NOMO-1 treated with DMSO at 0.1 percent for 48 hours (cell line): ENCODE data around the gene SENP2.
"Not testable (repeated sequence)": the region's sequence is repeated elsewhere in the genome, so short reads cannot be mapped to it uniquely, and the experiment has no call there.

ENCODE experiments used
- DNase-seq: peaks from one replicate; lab custom pipeline; 2025; ENCODE audit not compliant: unreplicated experiment; lab: John Stamatoyannopoulos, UW

Gene SENP2

DNA sequence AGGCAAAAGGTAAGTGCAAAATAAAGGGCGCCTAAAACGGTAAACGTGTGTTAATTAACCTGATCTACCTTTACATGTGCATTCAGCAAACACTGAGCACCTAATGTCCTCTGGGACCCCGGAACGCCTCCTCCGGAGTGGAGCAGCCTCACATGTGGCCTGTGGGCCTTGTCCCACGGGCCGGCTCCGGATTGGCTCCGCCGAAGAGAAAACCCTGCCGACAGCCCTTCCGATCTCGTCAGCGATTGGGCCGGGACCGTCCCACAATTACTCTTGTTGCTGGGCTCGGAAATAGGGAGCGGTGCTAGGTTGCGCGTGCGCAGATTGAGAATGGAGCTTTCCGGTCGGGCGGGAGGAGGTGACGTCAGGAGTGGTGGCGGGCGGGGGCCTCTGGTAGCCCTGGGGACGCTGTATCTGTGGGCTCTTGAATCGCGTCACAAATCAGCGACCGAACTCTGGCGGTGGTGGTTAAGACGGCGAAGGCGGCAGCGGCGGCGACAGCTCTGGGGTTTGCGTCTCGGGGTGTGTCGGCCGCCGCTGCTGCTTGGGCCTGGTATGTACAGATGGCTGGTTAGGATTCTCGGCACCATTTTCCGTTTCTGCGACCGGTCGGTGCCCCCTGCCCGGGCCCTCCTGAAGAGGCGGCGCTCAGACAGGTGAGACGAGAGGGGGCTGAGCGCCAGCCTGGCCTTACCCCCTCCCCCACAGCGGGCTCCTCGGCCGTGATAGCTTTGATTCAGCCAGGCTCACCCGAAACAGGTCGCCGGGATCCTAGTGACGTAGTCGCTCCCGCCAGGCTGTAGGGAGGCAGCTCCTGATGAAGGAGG is at the start of gene SENP2:
TSS of gene SENP2 (plus strand) at position 437 of the 827 bp plus-strand sequence. CDS start at position 556, 119 bp downstream.
- DNase-seq: peak; percentile 100

DNA sequence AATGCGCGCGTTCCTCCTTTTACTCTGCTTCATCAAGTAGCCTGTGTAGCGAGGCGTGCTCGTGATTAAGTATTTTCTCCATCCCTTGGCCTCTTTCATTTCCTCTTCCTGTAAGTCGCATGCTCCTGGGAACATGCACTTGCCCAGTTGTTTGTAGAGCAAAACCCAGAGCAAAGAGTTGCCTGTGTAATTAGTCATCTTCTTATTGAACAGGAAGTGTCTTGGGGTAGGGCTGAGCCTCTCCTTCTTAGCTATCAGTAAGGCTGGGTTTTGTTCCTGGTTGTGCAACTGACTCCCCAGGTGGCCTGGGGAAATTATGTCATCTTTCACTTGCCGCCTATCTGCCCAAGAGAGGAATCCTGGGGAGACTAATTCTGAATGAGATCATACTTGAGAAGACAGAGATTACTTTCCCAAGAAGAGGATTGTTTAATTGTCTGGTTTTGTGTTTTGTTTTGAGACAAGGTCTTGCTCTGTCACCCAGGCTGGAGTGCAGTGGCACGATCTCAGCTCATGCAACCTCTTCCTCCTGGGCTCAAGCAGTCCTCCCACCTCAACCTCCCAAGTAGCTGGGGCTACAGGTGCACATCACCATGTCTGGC is 48.6 kb upstream of the SENP2 start:
- DNase-seq: peak; percentile 100

DNA sequence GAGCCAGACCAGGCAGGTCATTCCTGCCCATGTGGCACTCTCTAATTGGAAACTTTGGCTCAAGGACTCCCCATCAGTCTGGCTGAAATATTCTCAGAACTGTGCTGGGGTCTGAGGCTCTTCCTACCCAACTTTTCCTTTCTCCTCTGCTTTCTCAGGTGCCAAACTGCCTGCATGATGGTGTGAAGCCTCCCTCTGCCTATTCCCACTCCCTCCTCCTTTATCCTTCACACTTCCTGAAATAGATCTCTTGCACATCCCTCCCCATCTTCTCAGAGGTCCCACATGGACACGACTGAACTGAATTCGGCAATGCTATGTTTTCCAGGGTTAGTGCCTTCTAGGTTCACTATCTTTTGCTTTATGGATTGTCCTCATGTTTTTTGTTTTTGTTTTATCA is 46.2 kb upstream of the SENP2 start:
- DNase-seq: no peak

DNA sequence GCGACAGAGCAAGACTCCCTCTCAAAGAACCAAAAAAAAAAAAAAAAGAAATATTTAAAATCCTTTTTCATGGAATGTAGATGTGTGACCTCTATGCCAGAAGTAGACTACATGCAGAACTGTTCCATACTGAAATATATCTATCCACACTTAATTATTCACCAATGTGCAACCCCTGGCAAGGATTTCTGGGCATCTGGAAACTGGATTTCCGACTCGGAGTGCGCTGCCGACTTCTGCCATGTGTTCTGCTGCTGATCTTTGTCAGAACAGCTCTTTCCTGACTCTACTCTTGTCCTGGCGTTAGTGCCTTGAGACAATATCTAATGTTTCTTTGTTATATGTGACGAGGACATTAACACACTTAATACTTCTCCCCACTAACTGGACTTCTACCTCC is 45.4 kb upstream of the SENP2 start:
- no peak for DNase-seq

DNA sequence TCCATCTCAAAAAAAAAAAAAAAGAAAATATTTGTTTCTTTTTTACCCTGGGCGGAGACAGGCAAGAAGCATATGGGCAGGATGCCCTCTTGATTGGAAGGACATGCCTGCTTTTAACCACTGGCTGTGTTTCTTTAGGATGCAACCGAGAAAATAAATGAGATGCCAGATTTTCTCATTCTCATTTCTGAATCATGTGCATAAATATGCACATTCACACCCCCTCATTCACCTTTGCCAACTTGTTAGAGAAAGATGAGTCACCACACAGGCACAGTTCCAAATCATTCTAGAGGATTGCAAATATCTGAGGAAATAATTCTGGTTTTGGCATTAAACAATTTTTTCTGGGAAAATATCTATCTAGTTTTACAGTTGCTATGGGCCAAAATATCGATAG is 37.0 kb upstream of the SENP2 start:
- DNase-seq: no peak

DNA sequence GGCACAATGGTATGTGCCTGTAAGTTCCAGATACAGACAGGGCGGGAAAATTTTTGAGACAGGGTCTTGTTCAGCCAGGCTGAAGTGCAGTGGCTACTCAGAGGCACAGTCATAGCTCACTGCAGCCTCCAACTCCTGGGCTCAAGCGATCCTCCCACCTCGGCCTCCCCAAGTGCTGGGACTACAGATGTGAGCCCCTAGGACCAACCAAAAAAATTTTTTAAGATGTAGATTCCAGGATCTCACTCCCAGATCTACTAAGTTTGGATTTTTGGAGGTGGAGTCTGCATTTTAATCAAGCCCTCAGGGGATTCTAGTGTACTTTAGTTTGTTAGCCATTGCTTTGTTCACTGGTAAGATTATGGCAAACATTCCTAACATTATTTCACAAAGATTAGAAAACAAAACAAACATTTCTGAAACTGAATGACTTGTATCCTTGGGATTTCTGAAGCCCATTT is 36.4 kb upstream of the SENP2 start:
- DNase-seq: no peak

DNA sequence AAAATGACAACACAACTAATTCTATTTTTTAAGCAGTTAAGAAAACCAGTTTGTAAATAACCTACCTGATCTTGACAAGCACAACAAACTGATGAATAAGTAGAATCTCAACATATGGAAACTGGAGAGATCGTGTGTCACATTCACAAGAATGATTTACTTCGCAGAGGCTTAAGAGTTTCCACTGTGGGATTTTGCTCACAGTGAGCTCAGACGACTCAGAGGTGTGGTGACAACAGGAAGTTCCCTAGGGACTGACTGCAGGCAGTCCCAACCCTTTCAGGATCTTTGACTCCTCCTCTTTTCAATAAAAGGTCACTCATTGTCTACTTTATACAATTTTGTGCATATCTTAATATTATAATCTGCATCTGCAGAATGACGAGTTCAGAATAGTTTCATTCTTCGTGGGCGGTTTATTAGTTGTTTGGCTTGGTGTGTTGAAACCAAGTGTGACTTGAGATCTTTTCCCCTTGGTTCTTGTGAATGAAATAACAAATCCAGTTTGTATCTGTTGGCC is 33.7 kb upstream of the SENP2 start, which contains the start of gene LIPH:
TSS of gene LIPH (minus strand) at position 231 of the 520 bp plus-strand sequence. CDS start at position 114, 117 bp downstream.
- peak; percentile 66 for DNase-seq

DNA sequence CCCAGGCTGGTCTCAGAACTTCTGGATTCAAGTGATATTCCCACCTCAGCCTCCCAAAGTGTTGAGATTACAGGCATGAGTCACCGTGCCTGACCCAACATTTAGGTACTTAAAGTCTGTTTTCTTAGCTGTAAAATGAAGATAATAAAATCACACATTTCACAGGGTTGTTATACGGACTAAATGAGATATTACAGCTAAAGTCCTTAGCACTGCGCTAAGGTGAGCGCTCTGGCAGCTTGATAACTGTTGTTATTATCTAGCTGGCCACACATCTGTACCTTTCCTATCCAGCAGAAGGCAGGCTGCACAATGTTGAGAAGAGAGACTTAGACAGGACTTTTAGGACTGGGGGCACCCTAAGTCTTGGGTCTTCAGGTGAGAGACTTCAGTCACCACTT is 31.0 kb upstream of the SENP2 start:
- no peak for DNase-seq

DNA sequence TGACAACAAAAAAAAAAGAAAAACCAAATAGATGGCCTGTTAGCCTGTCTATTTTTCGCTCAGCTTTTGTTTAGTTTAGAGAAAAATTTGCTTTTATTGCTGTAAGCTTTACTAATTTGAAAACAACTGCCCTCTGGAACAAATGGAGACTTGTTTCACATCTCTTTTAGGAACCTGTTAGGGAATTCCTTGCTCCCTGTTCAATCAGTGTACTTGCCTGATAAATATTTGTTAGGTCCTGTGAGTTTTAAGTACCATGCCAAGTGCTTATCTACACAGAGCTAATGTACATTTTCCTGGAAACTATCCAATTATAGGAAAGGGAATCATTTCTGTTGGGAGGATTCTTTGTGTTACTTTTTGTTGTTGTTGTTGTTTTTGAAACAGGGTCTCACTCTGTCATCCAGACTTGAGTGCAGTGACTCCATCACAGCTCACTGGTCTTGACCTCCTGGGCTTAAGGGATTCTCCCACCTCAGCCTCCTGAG is 30.2 kb upstream of the SENP2 start:
- DNase-seq: no peak

DNA sequence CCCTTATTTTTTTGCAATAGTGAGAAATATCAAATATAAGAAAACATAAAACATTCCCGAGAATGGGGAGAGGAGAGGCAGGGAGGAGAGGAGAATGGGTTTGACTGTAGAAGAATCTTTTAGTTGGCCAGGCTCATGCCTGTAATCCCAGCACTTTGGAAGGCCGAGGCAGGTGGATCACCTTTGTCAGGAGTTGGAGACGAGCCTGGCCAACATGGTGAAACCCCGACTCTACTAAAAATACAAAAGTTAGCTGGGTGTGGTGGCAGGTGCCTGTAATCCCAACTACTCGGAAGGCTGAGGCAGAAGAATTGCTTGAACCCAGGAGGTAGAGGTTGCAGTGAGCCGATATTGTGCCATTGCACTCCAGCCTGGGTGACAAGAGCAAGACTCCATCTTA is 29.5 kb upstream of the SENP2 start:
- DNase-seq: not testable (repeated sequence)

DNA sequence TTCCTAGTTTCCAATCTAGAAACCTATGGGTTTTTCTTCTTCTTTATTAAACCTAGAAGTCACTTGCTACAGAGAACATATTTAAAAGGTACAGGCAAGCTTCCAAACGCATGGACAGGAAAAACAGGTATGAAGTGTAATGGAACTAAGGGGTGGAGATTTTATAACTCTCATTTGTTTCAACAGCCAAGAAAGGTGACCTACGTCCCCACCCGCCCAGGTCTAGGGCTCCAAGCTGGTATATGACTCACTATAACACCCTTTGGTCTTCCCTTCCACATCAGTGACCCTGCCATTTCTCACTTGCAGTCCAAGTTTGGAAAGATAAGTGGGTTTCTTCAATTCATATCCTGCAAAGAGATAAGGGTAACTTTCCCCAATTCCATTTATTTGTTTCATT is 27.7 kb upstream of the SENP2 start:
- DNase-seq: no peak

DNA sequence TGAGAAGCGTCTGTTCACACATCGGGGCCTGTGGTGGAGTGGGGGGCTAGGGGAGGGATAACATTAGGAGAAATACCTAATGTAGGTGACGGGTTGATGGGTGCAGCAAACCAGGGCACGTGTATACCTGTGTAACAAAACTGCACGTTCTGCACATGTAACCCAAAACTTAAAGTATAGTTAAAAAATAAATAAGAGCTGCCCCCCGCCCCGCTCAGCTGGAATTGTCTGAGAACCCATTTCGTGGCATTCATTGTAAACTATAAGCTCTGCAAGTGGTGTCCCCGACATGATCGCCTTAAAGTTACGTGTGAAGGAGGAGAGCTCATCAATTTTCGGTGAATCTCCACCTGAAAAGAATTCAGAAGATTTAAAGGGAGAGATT is 26.4 kb upstream of the SENP2 start:
- no peak for DNase-seq

DNA sequence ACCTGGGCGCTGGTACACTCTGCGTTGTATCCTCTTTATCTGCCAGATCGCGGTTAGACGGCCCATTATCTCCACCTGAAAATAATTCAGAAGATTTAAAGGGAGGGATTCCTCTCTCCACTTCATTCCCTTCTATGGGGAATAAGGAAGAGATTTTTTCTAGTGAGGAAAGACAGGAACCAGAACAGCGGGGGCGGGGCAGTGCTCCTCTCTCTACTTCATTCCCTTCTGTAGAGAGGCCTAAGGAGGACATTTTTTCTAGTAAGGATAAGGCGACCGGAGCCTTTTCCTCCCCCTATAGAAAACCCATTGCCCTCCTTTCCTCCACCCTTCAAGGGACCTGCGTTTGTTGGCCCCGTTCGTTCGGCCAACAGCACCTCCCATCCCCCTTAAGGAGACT is 25.4 kb upstream of the SENP2 start:
- DNase-seq: no peak

DNA sequence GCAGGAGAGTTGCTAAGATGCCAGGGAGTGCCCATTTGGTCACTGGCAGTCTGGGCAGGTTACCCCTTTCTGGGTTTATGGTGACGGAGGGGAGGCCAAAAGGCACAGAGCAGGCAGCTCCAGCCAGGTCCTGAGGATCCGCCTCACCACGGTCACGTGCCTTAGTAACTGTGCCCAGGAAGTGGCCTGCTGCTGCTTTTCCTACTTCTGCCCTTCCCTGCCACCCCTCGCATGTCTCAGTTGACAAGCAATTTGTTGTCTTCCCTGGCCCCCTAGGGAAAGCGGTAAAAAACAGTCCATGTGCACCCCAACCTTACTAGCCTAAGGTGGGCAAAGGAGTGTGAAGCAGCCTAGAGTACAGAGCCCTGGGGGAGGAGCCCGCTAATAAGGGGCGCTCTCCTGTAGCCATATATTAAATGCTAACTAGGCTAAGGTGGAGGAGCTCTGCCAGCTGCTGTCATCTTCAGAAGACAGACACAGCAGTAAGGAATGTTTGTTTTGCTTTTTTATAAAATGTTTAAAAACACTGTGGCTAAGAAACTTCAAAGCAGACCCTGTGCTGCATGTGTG is 24.6 kb upstream of the SENP2 start:
- DNase-seq: no peak

DNA sequence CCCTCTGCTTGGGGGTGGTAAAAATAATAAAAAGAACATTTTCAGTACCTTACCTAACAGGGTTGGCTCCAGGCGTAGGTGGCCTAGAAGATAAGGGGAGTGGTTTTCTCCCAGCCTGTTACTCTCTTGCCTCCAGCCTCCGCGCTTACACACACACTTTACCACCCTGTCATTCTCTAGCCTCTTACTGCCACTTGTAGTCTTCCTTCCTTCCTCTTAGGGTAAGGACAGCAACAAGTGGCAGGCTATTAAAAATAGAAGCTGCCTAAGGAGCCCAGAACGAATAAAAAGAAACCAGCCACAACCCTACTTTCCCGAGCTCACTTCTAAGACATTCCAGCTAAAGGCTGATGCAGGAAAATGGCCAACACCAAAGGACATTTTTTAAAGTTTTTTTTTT is 24.1 kb upstream of the SENP2 start:
- DNase-seq: no peak

DNA sequence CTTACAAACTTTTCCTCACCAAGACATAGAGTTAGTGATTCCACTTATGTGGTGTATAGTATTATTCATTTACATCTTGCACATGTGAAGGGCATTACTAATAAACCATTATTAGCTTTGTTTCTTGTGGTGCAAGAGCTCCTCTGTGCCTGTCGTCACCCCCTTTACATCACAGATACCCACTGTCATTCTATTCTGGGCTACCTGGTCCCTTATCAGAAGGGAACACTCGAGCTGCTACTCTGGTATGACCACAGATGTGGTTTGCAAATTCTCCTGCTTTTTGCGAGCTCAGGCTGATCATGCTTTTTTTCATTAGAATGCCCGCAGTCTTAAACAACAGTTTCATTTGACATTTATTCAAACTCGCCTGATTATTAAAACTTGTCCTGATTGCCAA is 13.9 kb upstream of the SENP2 start:
- DNase-seq: no peak

DNA sequence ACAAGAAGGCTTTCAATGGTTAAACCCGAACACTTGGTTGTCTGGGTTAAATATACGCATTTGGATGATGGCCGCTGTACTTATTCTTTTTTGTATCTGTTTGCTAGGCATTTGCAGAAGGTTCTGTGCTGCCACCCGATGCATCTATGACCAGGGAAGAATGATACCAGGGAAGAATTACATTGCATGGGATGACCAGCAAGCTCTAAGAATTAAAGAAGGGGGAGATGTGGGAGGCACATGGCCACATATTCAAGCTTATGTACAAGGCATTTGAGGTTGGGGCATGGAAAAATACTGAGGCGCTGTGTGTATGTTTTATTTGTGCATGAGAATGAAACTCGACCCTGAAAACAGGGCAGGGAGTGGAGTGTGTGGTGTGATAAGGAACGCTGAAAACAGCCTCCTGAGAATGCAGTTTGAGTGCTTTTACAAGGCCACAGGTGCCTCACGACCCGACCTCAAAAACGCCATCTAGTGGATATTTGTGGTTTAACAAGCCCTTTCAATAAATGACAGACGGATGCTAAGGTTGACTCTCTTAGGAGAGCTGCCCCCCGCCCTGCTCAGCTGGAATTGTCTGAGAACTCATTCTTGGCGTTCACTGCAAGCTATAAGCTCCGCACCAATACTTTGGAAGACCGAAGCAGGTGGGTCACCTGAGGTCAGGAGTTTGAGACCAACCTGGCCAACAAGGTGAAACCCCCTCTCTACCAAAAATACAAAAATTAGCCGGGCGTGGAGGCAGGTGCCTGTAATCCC is 10.8 kb upstream of the SENP2 start:
- peak; percentile 64 for DNase-seq

DNA sequence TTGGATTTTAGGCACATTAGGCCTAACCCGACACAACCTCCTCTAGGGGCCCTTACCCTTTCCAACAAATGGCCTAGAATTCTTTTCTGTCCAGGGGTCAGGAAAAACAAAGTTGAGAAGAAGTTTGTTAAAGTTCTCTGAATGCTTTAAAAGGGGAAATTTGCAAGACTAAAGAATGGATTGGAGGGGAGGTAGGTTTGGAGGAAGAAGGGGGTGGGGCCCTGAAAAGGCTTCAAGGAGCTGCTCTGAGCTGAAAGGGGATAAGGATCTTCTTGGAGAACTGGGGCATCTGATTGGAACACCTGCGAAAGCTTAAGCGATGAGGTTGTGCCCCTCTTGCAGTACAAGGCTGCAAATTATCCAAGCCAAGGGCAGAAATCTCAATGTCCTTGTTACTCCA is 3.9 kb upstream of the SENP2 start:
- DNase-seq: no peak

DNA sequence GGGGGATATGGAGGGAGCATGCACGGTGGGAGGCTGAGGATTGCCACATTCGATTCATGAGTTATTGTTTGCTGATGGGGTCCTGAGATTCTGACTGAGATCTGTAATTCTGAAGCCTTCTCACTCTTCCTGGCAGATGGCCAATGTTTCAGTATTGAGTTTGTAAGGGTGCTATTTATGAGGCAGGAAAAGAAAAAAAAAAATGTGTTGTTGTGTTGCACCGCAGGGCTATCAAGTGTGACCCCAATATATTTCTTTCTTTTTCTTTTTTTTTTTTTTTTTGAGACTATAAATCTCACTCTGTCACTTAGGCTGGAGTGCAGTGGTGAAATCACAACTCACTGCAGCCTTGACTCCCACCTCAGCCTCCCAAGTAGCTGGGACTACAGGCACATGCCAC is 3.2 kb upstream of the SENP2 start:
- no peak for DNase-seq

DNA sequence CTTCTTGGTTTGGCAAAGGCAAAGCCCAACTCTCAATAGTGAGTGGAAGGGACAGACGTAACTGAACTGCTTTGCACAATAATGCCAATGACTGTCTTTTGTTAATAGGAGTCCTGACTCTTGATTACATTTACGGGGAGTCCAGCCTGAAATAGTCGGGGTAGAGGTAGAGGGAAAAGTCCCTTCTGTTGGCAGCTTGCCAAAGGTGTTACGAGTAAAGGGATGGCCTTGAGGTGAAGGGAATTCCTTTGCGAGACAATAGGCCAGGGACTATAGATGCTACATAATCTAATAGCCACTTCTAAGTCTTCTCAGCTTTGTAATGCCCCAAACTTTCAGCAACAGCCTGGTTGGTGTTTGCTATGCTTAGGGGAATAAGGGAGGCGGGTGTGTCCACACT is 2.2 kb upstream of the SENP2 start:
- no peak for DNase-seq

DNA sequence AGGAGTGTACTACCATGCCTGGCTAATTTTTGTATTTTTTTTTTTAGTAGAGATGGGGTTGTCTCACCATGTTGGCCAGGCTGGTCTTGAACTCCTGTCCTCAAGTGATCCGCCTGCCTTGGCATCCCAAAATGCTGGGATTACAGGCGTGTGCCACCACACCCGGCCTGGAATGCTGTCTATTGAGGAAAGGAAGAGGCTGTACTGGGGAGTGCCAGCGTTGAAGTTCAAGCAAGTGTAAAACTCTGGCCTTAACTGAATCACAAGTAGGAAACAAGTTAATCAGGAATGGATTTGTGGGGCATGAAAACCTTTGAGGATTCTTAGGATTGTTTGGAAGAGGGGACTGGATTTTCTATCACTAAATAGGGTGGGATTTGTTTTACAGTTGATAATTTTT is 1.4 kb upstream of the SENP2 start:
- DNase-seq: no peak
